Nephron progenitor cell (in vitro differentiated cells): ENCODE measurements around the gene QRFP.
A peak's percentile ranks its signal among the peaks of the same experiment; 100 is the strongest.

Experiments used
- DNase-seq: peaks from one replicate; pipeline ENCODE4 v3.0.0; 2021
- H3K27ac Mint-ChIP-seq: 2 replicates; pipeline ENCODE4 v1.8.0; 2021; ENCODE audit warnings: mild to moderate bottlenecking, moderate library complexity, mixed read lengths
- H3K27me3 Mint-ChIP-seq: 2 replicates; pipeline ENCODE4 v1.8.0; 2021; ENCODE audit warnings: mild to moderate bottlenecking, low read depth, mixed read lengths; ENCODE audit not compliant: poor library complexity
- H3K36me3 Mint-ChIP-seq: 2 replicates; pipeline ENCODE4 v1.8.0; 2021; ENCODE audit warnings: low read depth, mixed read lengths
- H3K4me1 Mint-ChIP-seq: 2 replicates; pipeline ENCODE4 v1.8.0; 2021; ENCODE audit warnings: mixed read lengths
- H3K4me3 Mint-ChIP-seq: 2 replicates; pipeline ENCODE4 v1.8.0; 2021; ENCODE audit warnings: mild to moderate bottlenecking, moderate library complexity, mixed read lengths
- H3K9me3 Mint-ChIP-seq: 2 replicates; pipeline ENCODE4 v1.8.0; 2021; ENCODE audit warnings: mild to moderate bottlenecking, moderate library complexity, mixed read lengths
- CTCF ChIP-seq: fragments of 200-600 bp; sonication (generic); IDR thresholded peaks from 2 replicates; pipeline ENCODE4 v1.5.0; 2021; ENCODE audit warnings: antibody characterized with exemption

QRFP gene

GRCh38 chr9:130845254-130845653 is 51.4 kb downstream of the QRFP start:
- H3K36me3 Mint-ChIP-seq = peaks cover 30% of the 10 kb centered on the region
- H3K9me3 Mint-ChIP-seq = peaks cover 7% of the 10 kb centered on the region
- H3K27ac Mint-ChIP-seq = peak overlapping the region; percentile 87
- H3K4me3 Mint-ChIP-seq = no peak overlapping the region
- H3K27me3 Mint-ChIP-seq = peaks cover 3% of the 10 kb centered on the region
- TF ChIP-seq CTCF = no peak
- peaks cover 75% of the 10 kb centered on the region for H3K4me1 Mint-ChIP-seq
- DNase-seq = no peak

DNA sequence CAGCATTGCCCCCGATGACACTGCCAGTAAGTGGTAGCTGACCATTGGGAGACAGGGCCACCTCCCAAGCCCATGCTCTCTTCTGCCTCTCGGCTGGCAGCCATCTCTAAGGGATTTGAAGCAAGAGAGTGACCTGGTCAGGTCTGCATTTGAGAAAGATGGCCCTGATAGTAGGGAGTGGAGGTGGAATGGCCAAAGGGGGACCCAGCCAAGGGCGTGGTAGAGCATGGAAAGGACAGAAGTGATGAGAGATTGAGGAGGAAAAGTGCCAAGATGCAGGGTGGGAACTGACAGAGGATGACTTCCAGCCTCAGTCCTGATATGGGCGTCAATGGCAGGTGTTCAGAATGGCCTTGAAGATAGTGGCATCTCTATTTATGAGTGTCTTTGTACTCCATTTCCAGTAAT is 52.6 kb downstream of the QRFP start:
- Mint-ChIP-seq H3K36me3 (peaks cover 18% of the 10 kb centered on the region), H3K27me3 (peaks cover 3% of the 10 kb centered on the region), H3K9me3 (peaks cover under 1% of the 10 kb centered on the region), H3K4me1 (peaks cover 82% of the 10 kb centered on the region), H3K27ac (peak overlapping the region; percentile 82), H3K4me3 (no peak overlapping the region)
- DNase-seq = no peak
- TF ChIP-seq CTCF = no peak

GRCh38 chr9:130843049-130843908 is 53.3 kb downstream of the QRFP start:
- no peak overlapping the region for H3K4me3 Mint-ChIP-seq
- no peaks in the 10 kb centered on the region for H3K9me3 Mint-ChIP-seq
- peaks cover 16% of the 10 kb centered on the region for H3K36me3 Mint-ChIP-seq
- peak overlapping the region; percentile 95 for H3K27ac Mint-ChIP-seq
- no peak for DNase-seq
- H3K27me3 Mint-ChIP-seq = peaks cover 3% of the 10 kb centered on the region
- H3K4me1 Mint-ChIP-seq = peaks cover 90% of the 10 kb centered on the region
- TF ChIP-seq CTCF = no peak
